Daoy (cell line): ENCODE results near the gene TBC1D8. TPM values are rescaled to one million over a fixed set of nuclear protein-coding genes. Genes with fewer than 3 reads are reported as not detected.

Source experiments
- total RNA-seq: library from RNA; depleted of rRNA; stranded (reverse); fragments of >200 nt; shearing (Covaris generic); gene quantifications from 2 replicates; pipeline ENCODE4 v1.2.3, GENCODE V29; 2014; rRNA removed

The TBC1D8 gene
- total RNA-seq, 1 experiment from 2014 or later, result 4.4 TPM

Other genes with a start within 250 kb of the TBC1D8 start
- gene RPL31, start 149.1 kb downstream of the TBC1D8 start, total RNA-seq, result 1,064 and 1,199 TPM in 2 replicates
- 36.4 and 46.3 TPM in 2 replicates for gene CNOT11, start 101.5 kb upstream of the TBC1D8 start, total RNA-seq
- gene RNF149, start 157.3 kb upstream of the TBC1D8 start, total RNA-seq, result 15.4 and 17.6 TPM in 2 replicates
- 0.74 and 2.0 TPM in 2 replicates for gene CREG2, start 236.1 kb upstream of the TBC1D8 start, total RNA-seq